Measurements from ENCODE around the gene HCK.

- TF ChIP-seq CTCF (conservative IDR thresholded peaks at IDR 0.05) (no peak), EZH2 (IDR thresholded peaks at IDR 0.05; ENCODE audit: low read depth) (no peak)
Observed at GRCh38 chr20:32071395-32072167, 19.5 kb downstream of the HCK start.
